HG03280 (cell line): ENCODE results near the gene ACADVL.

Experiments
- ATAC-seq: cut with Tn5 transposase; IDR thresholded peaks from one replicate; pipeline ENCODE4 v1.9.1; 2021; ENCODE audit warnings: mild to moderate bottlenecking, moderate library complexity; ENCODE audit not compliant: unreplicated experiment

Gene ACADVL

DNA sequence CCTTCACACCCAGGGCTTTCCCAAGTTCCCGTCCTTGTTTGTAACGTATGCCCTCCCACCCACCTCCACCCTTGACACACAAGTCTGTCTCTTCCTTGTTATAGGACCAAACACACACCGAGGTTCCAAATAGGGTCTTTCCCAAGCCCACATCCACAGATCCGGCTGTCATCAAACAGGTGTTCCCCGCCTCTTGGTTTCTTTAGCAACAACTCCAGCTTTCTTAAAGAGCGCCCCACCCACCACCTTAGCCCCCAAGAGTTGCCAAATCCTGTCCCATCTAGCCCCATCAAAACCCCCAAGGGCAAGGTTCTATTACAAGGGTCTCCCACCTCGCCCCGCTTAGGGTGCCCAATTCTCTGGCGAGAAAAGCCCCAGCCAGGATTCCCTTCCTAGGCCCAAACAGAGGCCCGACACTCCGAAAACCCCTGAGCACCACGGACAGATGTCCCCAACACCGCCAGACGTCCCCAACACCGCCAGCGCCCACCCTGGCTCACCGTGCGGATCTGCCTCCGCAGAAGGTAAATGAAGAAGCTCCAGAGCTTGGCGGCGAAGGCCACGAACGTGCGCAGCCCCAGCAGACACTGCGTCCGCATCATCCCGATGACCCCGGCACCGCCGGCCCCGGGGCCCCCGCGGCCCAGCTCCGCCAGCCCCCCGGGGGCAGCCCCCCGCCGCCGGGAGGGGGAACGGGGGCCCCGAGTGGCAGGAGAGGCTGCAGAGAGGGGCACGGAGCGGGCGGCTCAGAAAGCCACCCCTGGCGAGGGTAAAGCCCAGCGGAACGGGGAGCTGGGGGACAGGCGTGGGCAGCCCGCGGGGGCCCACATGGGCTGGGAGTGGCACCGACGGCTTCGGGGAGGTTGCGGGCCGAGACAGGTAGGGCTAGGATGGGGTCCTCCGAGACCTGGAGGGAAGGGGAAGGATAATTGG is 31.2 kb downstream of the ACADVL start:
- ATAC-seq, result no peak

DNA sequence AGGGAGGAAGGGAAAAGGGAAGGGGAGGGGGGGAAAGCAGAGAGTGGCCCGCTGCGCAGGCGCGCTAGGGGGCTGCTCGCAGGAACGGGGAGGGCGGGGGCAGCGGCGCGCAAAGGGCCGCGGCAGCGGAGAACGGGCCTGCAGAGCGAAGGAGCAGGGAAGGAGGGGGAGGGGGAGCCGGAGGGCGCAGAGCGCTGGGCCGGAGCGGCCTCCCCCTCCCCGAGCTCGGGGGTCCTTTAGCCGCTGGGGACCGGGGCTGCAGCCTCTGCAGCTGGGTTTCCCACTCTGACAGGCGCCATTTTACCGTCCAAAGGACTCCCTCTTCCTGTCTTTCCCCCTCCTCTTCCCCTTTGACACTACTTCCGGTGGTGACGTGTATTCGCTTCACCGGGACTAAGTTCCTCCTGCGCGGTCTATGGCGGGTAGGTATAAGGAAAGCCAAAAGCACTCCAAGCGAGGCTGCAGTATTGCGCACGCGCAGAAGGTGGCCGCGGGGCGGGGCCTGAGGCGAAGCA is 32.0 kb downstream of the ACADVL start, which contains the start of gene CTDNEP1:
Gene CTDNEP1, minus strand, starts transcription at position 74 of the 515 bp plus-strand sequence. CDS start 438 bp downstream, outside the sequence.
- peak; percentile 84 for ATAC-seq

DNA sequence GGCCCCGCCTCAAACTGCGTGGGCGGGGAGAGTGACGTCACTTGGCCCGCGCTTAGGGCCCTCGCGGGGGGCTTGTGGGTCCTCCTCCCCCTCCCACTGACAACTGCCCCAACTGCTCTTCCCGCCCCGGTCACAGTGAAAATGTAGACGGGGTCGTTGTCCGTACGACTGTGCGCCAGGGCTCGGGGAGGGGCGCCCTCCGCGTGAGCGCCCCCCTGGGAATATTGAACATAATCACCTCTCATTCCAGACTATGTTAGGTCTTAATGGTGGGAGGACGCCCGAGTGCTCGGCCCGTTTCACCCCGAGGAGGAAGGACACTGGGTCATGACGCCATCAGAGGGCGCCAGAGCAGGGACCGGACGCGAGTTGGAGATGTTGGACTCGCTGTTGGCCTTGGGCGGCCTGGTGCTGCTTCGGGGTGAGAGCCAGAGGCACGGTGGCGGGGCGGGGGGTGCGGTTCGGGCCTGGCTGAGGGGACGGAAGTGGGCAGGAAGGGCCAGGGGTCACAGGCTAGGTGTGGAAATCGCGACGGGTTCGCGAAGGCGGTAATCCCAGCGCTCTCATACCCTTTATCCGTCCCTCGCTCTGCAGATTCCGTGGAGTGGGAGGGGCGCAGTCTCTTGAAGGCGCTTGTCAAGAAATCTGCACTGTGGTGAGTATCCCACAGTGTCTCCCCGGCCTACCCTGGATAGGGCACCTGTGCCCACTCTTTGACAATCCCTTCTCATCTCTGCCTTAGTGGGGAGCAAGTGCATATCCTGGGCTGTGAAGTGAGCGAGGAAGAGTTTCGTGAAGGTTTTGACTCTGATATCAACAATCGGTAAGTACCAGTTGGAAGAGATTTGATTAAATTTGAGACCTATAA is 32.7 kb downstream of the ACADVL start, which contains the start of gene ELP5:
Gene ELP5, plus strand, starts transcription at position 40 of the 868 bp plus-strand sequence. Its CDS starts 336 bp downstream, at position 376.
- peak; percentile 50 for ATAC-seq

DNA sequence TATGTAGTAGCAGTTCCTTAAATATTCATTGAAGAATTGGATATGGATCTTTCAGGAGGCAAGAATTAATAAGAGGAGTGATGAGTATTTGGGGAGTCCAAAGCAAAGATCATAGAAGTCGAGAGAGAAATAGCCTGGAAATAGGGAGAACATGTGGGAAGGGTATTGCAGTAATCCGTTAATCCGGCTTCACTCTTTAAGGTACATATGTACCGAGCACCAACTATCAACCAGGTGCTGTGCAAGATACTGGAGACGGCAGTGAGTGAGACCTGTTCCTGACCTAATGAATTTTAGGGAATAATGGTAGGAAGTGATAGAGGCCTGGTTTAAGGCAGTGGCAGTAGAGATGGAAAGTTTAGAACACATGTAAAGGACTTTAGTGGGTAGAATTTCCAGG is 33.3 kb downstream of the ACADVL start:
- ATAC-seq, result no peak

DNA sequence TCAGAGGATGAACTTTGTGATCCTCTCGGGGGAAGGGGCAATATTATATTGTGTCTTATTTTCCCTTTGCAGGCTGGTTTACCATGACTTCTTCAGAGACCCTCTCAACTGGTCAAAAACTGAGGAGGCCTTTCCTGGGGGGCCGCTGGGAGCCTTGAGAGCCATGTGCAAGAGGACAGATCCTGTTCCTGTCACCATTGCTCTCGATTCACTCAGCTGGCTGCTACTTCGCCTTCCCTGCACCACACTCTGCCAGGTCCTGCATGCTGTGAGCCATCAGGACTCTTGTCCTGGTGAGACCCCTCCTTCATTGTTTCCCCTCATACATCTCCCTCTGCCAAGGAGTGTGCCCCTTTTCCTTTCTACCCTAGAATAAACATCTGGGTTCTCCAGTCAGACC is 34.8 kb downstream of the ACADVL start:
- no peak for ATAC-seq

DNA sequence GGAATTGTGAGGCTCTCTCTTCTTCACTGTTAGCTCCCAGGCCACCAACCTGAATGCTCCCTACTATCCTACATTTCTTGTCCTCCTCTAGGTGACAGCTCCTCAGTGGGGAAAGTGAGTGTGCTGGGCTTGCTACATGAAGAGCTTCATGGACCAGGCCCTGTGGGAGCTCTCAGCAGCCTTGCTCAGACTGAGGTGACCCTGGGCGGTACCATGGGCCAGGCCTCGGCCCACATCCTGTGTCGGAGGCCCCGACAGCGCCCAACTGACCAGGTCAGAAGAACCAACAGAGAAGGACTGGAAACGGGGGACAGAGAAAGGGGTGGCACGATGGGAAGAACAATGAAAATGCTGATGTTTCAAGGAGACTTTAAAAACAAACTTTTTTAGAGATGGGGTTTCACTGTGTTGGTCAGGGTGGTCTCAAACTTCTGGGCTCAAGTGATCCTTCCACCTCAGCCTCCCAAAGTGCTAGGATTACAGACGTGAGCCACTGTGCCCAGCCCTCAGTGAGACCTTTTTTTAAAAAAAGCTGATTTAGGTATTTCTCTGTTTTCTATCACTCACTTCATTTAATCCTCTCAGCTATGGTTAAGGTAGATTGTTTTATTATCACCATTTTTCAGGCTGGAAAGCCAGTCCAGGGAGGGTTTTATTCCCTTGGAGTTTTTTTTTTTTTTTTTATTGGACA is 37.2 kb downstream of the ACADVL start:
- no peak for ATAC-seq

DNA sequence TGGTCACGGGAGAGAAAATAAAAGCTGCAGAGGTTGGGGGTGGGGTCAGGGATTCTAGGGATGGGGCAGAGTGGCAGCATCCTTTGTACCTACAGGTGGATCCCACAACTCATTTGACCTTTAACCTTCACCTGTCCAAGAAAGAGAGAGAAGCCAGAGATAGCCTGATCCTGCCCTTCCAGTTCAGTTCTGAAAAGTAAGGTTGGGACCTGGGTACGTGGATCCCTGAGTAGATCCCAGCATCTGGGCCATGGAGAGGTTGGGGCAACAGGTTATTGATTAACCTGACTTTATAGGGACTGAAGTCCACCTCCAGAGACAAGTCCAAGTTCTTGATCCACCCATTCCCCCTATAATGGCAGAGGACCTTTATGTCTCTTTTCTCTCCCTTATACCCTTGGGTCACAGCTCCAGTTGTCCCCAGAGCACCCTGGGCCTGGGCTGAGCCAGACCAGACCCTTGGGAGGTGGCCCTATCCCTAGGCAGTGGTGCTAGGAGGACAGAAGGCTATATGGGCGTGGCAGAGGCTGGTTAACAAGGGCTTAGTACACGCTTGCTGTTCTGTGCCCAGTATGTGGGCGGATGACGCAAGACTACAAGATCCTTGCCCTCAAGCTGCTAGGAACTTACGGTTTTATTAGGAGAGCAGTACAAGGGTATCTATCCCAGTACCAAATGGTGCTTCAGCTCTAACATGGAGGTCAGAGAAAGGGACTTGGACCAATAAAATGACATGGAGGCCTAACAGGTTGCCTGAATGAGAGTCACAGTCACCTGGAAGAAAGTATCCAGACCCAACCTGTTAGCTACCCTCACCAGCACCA is 39.2 kb downstream of the ACADVL start:
- no peak for ATAC-seq

DNA sequence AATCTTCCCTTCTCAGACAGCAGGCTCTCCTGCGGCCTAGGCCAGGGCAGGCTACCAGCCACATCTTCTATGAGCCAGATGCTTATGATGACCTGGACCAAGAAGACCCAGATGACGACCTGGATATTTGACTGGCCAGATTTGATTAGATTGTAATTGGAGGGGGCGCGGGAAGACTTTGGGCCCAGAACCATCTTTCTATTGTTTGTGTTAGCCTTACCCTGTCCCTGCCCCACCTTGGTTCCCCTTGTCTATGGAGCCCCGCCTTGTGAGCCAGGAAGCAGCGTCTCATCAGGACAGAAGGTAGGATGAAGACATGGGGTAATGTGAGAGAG is 39.8 kb downstream of the ACADVL start:
- ATAC-seq, result no peak

DNA sequence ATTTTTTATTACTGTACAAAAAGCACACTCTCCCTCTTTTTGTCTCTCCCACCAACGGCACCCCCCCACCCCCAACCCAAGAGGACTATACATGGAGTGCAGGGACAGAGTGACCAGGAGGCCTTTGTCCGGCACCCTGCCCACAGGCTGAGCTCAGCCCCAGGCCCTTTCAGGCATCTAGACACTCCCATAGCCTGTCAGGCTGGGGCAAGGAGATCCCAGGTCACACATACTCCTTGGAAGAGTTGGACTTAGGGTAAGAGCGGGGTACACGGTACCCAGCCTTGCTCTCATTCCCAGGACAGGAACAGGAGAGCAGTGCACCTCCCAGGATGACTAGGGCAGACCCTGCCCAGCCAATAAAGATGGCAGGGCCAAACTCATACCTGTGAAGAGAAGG is 40.4 kb downstream of the ACADVL start:
- ATAC-seq, result no peak

DNA sequence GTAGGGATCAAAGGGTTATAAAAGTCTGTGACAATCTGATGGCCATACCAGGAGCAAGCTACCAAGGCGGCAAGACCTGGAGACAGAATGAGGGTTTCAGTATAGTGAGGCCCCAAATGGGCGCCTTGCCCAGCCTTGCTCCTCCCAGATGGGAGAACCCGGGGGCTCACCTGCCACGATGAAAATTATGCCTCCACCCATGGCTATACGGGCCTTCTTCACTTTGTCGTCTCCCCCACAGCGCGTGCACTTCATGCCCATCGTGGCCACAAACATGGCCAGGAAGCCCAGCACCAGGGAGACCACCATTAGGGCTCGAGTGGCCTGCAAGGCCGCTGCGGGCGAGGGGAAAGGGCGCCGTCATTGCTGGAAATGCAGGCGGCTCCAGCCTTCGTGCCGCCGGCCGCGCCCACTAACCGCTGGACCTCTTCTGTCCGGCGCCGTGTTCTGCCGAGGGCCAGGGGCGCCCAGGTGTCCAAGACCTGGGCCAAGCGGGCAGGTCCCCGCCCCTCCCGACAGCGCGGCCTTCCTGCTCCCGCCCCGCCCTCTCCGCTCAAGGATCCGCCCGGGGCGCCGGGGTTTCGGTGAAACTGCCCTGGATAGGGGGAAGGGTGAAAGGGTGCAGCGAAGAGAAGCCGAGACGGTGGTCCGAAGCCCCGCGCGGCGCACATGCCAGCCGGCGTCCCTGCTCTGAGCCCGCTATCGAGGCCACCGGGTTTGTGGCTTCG is 41.1 kb downstream of the ACADVL start:
- no peak for ATAC-seq

DNA sequence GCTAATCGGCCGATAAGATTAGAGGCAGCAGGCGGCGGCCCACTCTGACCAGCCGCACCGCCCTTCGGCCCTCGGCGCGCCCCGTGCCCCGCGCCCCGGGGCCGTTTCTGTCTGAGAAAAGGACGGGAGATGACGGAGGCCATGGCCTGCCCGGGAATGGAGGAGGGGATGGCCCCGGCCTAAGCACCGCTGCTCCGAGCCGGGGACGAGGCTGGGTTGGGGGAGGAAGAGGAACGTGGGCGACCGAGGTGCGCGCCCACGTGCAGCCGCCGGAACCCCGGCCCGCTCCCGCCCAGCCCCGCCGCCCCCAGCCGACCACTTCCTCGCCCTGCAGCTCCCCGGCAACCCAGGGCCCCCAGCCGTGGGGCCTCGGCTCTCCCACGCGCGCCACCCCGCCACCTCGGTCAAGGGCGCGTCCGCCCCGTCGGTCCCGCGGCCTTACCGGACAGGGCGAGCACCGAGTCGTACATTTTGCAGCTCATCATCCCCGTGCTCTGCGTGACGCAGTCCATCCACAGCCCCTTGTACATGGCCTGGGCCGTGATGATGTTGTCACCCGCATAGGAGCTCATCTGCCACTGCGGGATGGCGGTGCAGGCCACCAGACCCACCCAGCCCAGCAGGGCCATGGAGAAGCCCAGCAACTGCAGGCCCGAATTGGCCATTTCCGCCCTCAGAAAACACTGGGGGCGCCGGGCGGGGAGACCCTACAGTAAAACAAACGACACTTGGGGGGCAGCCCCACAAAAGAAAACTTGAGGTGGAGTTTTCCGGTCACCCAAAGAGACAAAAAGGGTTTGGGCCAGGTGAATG is 41.8 kb downstream of the ACADVL start:
- no peak for ATAC-seq

DNA sequence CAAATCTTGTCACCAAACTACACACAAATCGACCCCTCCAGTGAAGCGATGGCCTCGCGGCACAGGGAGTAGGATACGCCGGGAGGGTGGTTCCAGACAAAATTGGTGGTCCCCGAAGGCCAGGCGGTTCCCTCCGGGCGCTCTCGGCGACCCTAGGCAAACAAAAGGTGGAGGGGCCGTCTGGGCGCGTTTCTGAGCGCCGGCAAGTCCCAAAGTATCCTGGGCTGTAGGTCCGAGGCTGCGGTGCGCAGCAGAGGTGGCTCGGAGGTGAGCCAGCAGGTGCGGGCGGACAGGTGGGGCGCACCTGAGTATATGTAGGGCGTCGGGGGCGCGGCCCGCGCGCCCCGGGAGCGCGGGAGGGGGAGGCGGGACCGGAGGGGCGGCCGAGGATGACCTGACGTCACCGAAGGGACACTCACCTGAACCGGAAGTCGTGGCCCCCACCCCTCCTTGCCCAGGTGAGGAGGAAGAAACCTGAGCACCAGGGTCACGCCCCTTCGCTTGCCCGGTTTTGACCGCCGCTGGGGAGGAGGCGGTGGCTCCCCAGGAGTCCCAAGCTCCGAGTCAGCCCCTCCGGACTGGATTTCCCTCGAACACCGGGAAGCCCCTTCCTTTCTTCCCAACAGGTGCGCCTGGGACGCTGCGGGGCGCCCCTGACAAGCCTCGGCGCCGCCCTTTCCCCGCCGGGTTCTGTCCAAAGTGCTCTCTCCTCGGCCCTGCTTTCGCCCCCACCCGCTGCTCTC is 42.6 kb downstream of the ACADVL start, which contains the start of gene CLDN7:
Gene CLDN7, minus strand, starts transcription at position 287 of the 743 bp plus-strand sequence. CDS start 435 bp downstream, outside the sequence.
- ATAC-seq, result no peak

DNA sequence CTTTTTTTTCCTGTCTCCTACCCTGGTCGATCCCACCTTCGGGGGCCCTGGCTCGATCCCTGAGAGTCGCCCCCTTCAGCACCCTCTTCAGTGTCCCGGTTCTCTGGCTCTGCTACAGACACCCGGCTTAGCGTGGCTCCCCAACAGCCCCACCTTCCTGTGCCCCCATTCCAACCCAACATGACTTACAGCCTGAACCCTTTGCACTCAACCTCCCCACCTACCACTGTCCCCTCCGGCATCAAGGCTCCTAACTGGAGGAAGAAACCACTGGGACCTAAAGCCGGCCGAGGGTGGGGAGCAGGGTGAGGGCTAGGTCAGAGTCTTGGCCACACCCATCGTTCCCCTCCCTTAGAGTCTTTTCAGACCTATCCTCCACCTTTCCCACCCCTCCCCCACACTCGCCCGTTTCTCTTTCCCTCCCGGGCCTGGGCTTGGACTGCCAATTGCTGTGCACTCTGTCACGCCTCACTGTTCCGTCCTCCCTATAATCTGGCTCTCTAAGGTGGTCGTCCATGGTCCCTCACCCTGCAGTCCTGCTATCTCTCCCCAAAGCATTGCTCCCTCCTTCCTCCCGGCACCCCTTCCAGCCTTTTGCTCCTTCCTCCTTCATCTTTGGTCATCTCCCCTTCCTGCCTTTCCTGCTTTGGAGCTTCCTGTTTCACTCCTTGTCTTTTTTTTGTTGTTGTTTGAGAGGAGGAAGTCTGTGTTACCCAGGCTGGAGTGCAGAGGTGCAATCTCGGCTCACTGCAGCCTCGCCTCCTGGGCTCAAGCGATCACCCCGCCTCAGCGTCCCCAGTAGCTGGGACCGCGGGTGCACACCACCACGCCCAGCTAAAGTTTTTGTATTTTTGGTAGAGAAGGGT is 43.4 kb downstream of the ACADVL start:
- no peak for ATAC-seq

DNA sequence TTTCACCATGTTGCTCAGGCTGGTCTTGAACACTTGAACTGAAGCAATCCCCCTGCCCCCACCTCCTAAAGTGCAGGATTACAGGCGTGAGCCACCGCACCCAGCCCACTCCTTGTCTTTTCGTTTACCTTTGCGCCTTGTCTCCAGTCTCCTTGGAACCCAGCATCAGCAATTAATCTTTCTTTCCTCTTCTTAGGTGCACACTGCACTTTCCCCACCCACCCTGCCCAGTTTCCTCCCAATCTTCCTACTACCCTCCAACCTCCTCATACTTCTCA is 44.0 kb downstream of the ACADVL start:
- ATAC-seq, result no peak

DNA sequence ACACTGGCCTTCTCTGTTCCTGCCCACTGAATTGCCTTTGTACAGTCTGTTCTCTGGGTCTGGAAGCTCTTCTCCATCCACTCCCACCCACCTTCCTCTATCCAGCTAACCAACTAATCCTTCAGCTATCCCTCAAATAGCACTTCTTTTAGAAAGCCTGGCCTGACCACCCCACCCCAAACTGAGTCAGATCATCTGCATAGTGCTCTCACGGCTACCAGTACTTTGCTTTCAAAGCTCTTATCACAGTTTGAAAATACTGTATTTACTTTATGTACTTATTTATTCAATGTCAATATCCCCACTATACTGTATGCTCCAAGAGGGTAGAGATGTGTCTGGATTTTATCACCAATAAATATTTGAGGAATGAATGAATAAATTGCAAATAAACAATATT is 47.0 kb downstream of the ACADVL start:
- ATAC-seq, result no peak
